IPS-20b (cell line): Measurements from ENCODE around the gene PSENEN.
"Not testable (repeated sequence)": the region's sequence is repeated elsewhere in the genome, so short reads cannot be mapped to it uniquely, and the experiment has no call there.

Source experiments
- H3K27ac ChIP-seq: one replicate; pipeline ENCODE4 v1.5.1; 2013; ENCODE audit warnings: low read length
- H3K27me3 ChIP-seq: 2 replicates; pipeline ENCODE4 v1.6.1; 2013; ENCODE audit warnings: mild to moderate bottlenecking, low read length, inconsistent platforms; ENCODE audit not compliant: insufficient read depth
- H3K36me3 ChIP-seq: 2 replicates; pipeline ENCODE4 v1.6.1; 2013; ENCODE audit warnings: low read depth, mild to moderate bottlenecking, inconsistent platforms, low read length, moderate library complexity; ENCODE audit not compliant: insufficient read depth
- H3K4me1 ChIP-seq: 2 replicates; pipeline ENCODE4 v1.6.1; 2013; ENCODE audit warnings: mild to moderate bottlenecking, control low read depth, inconsistent platforms, low read length, moderate library complexity; ENCODE audit not compliant: insufficient read depth
- H3K4me3 ChIP-seq: 2 replicates; pipeline ENCODE4 v1.5.1; 2013; ENCODE audit warnings: mild to moderate bottlenecking, low read length, inconsistent platforms
- H3K9ac ChIP-seq: 2 replicates; pipeline ENCODE4 v1.6.1; 2013; ENCODE audit warnings: low read depth, mild to moderate bottlenecking, inconsistent platforms, low read length, moderate library complexity
- H3K9me3 ChIP-seq: 2 replicates; pipeline ENCODE4 v1.6.1; 2013; ENCODE audit warnings: mild to moderate bottlenecking, low read depth, low read length, inconsistent platforms; ENCODE audit not compliant: insufficient read depth

PSENEN gene

GRCh38 chr19:35757231-35757748, 11.8 kb downstream of the PSENEN start:
- H3K9me3 ChIP-seq, result no peaks in the 10 kb centered on the region
- peak overlapping the region; percentile 100 for H3K4me3 ChIP-seq
- H3K27me3 ChIP-seq, result peaks cover 17% of the 10 kb centered on the region; the same call in 1 of the 2 replicates
- H3K4me1 ChIP-seq, result peaks cover 3% of the 10 kb centered on the region; the same call in 1 of the 2 replicates
- H3K27ac ChIP-seq, result no peak overlapping the region
- peak overlapping the region; percentile 72; the same call in 1 of the 2 replicates for H3K9ac ChIP-seq
- H3K36me3 ChIP-seq, result peaks cover 20% of the 10 kb centered on the region

- Histone ChIP-seq H3K27me3 (peaks cover 17% of the 10 kb centered on the region; the same call in 1 of the 2 replicates), H3K4me1 (peaks cover 3% of the 10 kb centered on the region; the same call in 1 of the 2 replicates), H3K27ac (peak within 1 kb of the TSS; percentile 99), H3K9ac (peak within 1 kb of the TSS; percentile 97), H3K4me3 (peak within 1 kb of the TSS; percentile 100), H3K9me3 (no peaks in the 10 kb centered on the region), H3K36me3 (peaks cover 22% of the 10 kb centered on the region)
Measured at GRCh38 chr19:35757749-35758608, 12.5 kb downstream of the PSENEN start, which contains the start of gene PROSER3. PROSER3 (plus strand) TSS chr19:35758176; CDS start chr19:35758216, 40 bp downstream.

- H3K4me3 ChIP-seq, result no peak overlapping the region
- no peak overlapping the region for H3K9ac ChIP-seq
Measured at GRCh38 chr19:35759697-35760096, 14.2 kb downstream of the PSENEN start.

GRCh38 chr19:35760711-35761349, 15.4 kb downstream of the PSENEN start:
- H3K9me3 ChIP-seq, result no peaks in the 10 kb centered on the region
- peaks cover 30% of the 10 kb centered on the region for H3K36me3 ChIP-seq
- H3K27ac ChIP-seq, result no peak overlapping the region
- H3K4me3 ChIP-seq, result no peak overlapping the region
- no peaks in the 10 kb centered on the region; the same call in 1 of the 2 replicates for H3K4me1 ChIP-seq
- H3K9ac ChIP-seq, result no peak overlapping the region
- peaks cover 5% of the 10 kb centered on the region; the same call in 1 of the 2 replicates for H3K27me3 ChIP-seq

More at GRCh38 chr19:35759697-35760096, 14.2 kb downstream of the PSENEN start:
- peaks cover 3% of the 10 kb centered on the region; the same call in 1 of the 2 replicates for H3K4me1 ChIP-seq
- no peak overlapping the region for H3K27ac ChIP-seq
- H3K27me3 ChIP-seq, result peaks cover 16% of the 10 kb centered on the region; the same call in 1 of the 2 replicates
- no peaks in the 10 kb centered on the region for H3K9me3 ChIP-seq
- peaks cover 24% of the 10 kb centered on the region for H3K36me3 ChIP-seq

GRCh38 chr19:35764432-35765315, 19.2 kb downstream of the PSENEN start:
- Histone ChIP-seq H3K9ac (no peak overlapping the region), H3K4me1 (no peaks in the 10 kb centered on the region; the same call in 1 of the 2 replicates), H3K9me3 (no peaks in the 10 kb centered on the region), H3K36me3 (peaks cover 33% of the 10 kb centered on the region), H3K4me3 (no peak overlapping the region), H3K27ac (no peak overlapping the region), H3K27me3 (no peaks in the 10 kb centered on the region)

GRCh38 chr19:35766571-35767104, 21.2 kb downstream of the PSENEN start:
- no peak overlapping the region for H3K9ac ChIP-seq
- no peak overlapping the region for H3K27ac ChIP-seq
- peaks cover 21% of the 10 kb centered on the region for H3K36me3 ChIP-seq
- no peaks in the 10 kb centered on the region; the same call in 1 of the 2 replicates for H3K27me3 ChIP-seq
- no peaks in the 10 kb centered on the region; the same call in 1 of the 2 replicates for H3K4me1 ChIP-seq
- no peaks in the 10 kb centered on the region for H3K9me3 ChIP-seq
- H3K4me3 ChIP-seq, result no peak overlapping the region

GRCh38 chr19:35767288-35768081, 22.0 kb downstream of the PSENEN start:
- peaks cover 13% of the 10 kb centered on the region for H3K36me3 ChIP-seq
- no peak overlapping the region for H3K9ac ChIP-seq

GRCh38 chr19:35768082-35768421, 22.6 kb downstream of the PSENEN start:
- Histone ChIP-seq H3K9me3 (no peaks in the 10 kb centered on the region), H3K4me3 (no peak overlapping the region), H3K4me1 (no peaks in the 10 kb centered on the region; the same call in 1 of the 2 replicates), H3K27ac (no peak overlapping the region), H3K27me3 (peaks cover 6% of the 10 kb centered on the region), H3K36me3 (peaks cover 13% of the 10 kb centered on the region), H3K9ac (no peak overlapping the region)

More at GRCh38 chr19:35767288-35768081, 22.0 kb downstream of the PSENEN start:
- H3K27ac ChIP-seq, result no peak overlapping the region
- no peaks in the 10 kb centered on the region; the same call in 1 of the 2 replicates for H3K4me1 ChIP-seq
- H3K9me3 ChIP-seq, result no peaks in the 10 kb centered on the region
- no peak overlapping the region for H3K4me3 ChIP-seq
- H3K27me3 ChIP-seq, result peaks cover under 1% of the 10 kb centered on the region; the same call in 1 of the 2 replicates

GRCh38 chr19:35772362-35772761, 26.9 kb downstream of the PSENEN start:
- not testable (repeated sequence) for H3K4me1 ChIP-seq, H3K36me3 ChIP-seq, H3K9ac ChIP-seq, H3K27ac ChIP-seq, H3K4me3 ChIP-seq, H3K9me3 ChIP-seq
- H3K27me3 ChIP-seq, result peaks cover 29% of the 10 kb centered on the region
